ACC112 (cell line): ENCODE data around the gene ZNF100.
"Not testable (repeated sequence)": the region's sequence is repeated elsewhere in the genome, so short reads cannot be mapped to it uniquely, and the experiment has no call there.

Source experiments
- H2AFZ ChIP-seq: fragments of 200-600 bp; sonication (generic); one replicate; pipeline ENCODE4 v1.6.0; 2017; ENCODE audit warnings: antibody characterized with exemption, low read length; ENCODE audit not compliant: unreplicated experiment
- H3K27ac ChIP-seq: fragments of 200-600 bp; sonication (generic); 2 replicates; pipeline ENCODE4 v1.5.1; 2014; ENCODE audit warnings: low read depth, mild to moderate bottlenecking, antibody characterized with exemption, low read length, moderate library complexity
- H3K27me3 ChIP-seq: fragments of 200-600 bp; sonication (generic); 2 replicates; pipeline ENCODE4 v1.6.1; 2014; ENCODE audit warnings: mild to moderate bottlenecking, antibody characterized with exemption, low read length, moderate library complexity, mixed read lengths; ENCODE audit not compliant: insufficient read depth
- H3K36me3 ChIP-seq: fragments of 200-600 bp; sonication (generic); 2 replicates; pipeline ENCODE4 v1.6.1; 2016; ENCODE audit warnings: mild to moderate bottlenecking, antibody characterized with exemption, low read length, moderate library complexity, mixed read lengths; ENCODE audit not compliant: insufficient read depth
- H3K4me1 ChIP-seq: fragments of 200-600 bp; sonication (generic); one replicate; pipeline ENCODE4 v1.6.1; 2016; ENCODE audit warnings: low read length, mixed read lengths; ENCODE audit not compliant: insufficient read depth, unreplicated experiment, control insufficient read depth
- H3K4me3 ChIP-seq: fragments of 200-600 bp; sonication (generic); 2 replicates; pipeline ENCODE4 v1.5.1; 2014; ENCODE audit warnings: mild to moderate bottlenecking, low read depth, low read length
- H3K79me2 ChIP-seq: fragments of 200-600 bp; sonication (generic); one replicate; pipeline ENCODE4 v1.6.0; 2016; ENCODE audit warnings: low read length; ENCODE audit not compliant: control insufficient read depth, unreplicated experiment, insufficient read depth

The ZNF100 gene

DNA sequence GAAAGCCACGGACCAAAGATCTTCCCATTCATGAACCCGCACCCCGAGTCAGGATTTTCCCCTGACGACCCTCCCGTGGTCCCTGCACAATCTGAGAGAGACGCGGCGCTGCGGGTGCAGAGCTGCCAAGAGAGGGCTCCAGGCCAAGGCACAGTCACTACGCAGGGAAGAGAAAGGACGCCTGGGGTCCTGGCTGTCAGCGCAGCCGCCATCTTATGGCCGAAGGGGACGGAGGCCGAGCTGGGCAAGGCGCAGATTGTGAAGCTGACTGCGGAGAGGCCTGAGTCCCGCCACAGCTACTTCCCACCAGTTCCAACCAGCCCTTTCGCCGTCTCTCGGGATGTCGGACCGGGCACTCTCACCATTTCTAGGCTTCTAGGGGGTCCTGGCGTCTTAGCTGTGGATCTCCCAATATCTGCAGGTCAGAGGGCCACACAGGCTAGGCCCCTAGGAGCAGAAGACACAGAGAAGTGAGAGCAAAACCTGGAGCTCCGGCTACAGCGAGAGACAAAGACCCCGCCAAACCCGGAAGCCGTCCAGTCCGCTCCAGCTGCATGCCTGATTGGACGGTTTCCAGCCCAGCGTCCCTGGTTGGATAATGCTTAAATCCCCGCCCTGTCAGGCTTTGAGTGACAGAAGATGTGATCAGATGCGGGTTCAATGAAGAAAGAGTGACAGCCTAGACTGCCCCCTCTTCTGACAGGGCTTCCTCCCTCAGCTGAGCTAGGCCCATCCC is at the start of gene ZNF100:
TSS of gene ZNF100 (minus strand) at position 515 of the 736 bp plus-strand sequence. CDS start at position 365, 150 bp downstream.
- no peaks in the 10 kb centered on the region for H3K27me3 ChIP-seq
- peaks cover 5% of the 10 kb centered on the region for H3K4me1 ChIP-seq
- peak within 1 kb of the TSS; percentile 98 for H3K4me3 ChIP-seq
- peak within 1 kb of the TSS; percentile 91 for H2AFZ ChIP-seq
- H3K79me2 ChIP-seq, result peaks cover 21% of the 10 kb centered on the region
- peak within 1 kb of the TSS; percentile 71; the same call in 1 of the 2 replicates for H3K27ac ChIP-seq
- peaks cover 14% of the 10 kb centered on the region for H3K36me3 ChIP-seq

- Histone ChIP-seq H3K36me3 (peaks cover 80% of the 10 kb centered on the region), H3K4me1 (no peaks in the 10 kb centered on the region), H3K4me3 (no peak overlapping the region), H2AFZ (no peak overlapping the region), H3K27ac (no peak overlapping the region), H3K27me3 (no peaks in the 10 kb centered on the region), H3K79me2 (no peaks in the 10 kb centered on the region)
These were observed 45.1 kb upstream of the ZNF100 start for GRCh38 chr19:21812448-21812847.

DNA sequence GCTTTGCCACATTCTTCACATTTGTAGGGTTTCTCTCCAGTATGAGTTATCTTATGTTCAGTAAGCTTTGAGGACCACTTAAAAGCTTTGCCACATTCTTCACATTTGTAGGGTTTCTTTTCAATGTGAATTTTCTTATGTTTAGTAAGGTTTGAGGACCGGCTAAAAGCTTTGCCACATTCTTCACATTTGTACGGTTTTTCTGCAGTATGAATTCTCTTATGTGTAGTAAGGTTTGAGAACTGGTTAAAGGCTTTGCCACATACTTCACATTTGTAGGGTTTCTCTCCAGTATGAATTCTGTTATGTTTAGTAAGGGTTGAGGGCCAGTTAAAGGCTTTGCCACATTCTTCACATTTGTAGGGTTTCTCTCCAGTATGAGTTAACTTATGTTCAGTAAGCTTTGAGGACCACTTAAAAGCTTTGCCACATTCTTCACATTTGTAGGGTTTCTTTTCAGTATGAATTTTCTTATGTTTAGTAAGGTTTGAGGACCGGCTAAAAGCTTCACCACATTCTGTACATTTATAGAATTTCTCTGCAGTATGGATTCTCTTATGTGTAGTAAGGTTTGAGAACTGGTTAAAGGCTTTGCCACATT is 41.1 kb upstream of the ZNF100 start:
- not testable (repeated sequence) for H3K27me3 ChIP-seq
- H3K36me3 ChIP-seq, result peaks cover 55% of the 10 kb centered on the region

DNA sequence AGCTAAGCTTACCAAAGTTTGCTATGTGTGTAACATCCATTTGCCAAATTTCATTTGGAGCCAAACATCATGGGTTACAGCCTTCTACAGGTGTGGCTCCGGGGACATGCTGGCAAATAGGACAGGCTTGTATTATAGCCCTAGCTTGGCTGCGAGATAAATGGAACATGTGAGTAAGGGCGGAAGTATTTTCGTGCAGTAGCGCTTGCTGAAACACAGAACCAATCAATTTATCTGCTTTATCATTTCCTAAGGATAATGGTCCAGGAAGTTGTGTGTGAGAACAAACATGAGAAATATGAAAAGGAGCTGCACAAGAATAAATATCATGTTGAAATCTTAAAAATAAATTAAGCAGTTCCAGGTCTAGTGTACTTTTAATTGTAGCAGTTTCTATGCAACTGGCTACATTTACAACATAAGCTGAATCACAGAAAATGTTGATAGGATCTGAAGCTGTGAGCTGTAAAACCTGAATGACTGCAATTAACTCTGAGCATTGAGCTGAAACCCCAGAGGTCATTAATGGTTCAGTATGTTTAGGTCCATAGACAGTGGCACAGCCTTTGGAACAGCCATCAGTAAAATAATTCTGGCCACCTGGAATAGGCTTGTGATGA is 22.2 kb upstream of the ZNF100 start:
- no peaks in the 10 kb centered on the region for H3K27me3 ChIP-seq
- no peaks in the 10 kb centered on the region for H3K4me1 ChIP-seq
- no peak overlapping the region for H2AFZ ChIP-seq
- H3K36me3 ChIP-seq, result no peaks in the 10 kb centered on the region
- no peak overlapping the region for H3K27ac ChIP-seq
- H3K79me2 ChIP-seq, result no peaks in the 10 kb centered on the region
- H3K4me3 ChIP-seq, result no peak overlapping the region

More for the DNA sequence above, 41.1 kb upstream of the ZNF100 start:
- not testable (repeated sequence) for H3K79me2 ChIP-seq, H3K27ac ChIP-seq, H3K4me1 ChIP-seq, H2AFZ ChIP-seq, H3K4me3 ChIP-seq

- Histone ChIP-seq H3K4me1 (no peaks in the 10 kb centered on the region), H2AFZ (no peak overlapping the region), H3K4me3 (no peak overlapping the region), H3K36me3 (no peaks in the 10 kb centered on the region), H3K79me2 (no peaks in the 10 kb centered on the region), H3K27me3 (no peaks in the 10 kb centered on the region), H3K27ac (no peak overlapping the region)
These were observed 19.6 kb upstream of the ZNF100 start for GRCh38 chr19:21786936-21787335.

DNA sequence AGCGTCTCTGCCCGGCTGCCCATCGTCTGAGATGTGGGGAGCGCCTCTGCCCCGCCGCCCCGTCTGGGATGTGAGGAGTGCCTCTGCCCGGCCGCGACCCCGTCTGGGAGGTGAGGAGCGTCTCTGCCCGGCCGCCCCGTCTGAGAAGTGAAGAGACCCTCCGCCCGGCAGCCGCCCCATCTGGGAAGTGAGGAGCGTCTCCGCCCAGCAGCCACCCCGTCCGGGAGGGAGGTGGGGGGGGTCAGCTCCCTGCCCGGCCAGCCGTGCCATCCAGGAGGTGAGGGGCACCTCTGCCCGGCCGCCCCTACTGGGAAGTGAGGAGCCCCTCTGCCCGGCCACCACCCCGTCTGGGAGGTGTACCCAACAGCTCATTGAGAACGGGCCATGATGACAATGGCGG is 8.4 kb upstream of the ZNF100 start:
- H3K4me3 ChIP-seq, H3K79me2 ChIP-seq, H3K36me3 ChIP-seq, H2AFZ ChIP-seq, H3K4me1 ChIP-seq, H3K27ac ChIP-seq, H3K27me3 ChIP-seq: not testable (repeated sequence)

DNA sequence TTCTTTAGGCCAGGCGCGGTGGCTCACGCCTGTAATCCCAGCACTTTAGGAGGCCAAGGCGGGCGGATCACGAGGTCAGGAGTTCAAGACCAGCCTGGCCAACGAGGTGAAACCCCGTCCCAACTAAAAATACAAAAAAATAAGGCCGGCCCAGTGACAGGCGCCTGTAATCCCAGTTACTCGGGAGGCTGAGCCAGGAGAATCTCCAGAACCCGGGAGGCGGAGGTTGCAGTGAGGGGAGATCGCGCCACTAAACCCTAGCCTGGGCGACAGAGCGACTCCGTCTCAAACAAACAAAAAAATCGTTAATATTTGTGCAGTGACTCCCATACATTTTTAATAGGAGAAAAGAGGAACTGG is 694 bp downstream of the ZNF100 start:
- H3K36me3 ChIP-seq, result peaks cover 16% of the 10 kb centered on the region
- H3K79me2 ChIP-seq, result peaks cover 21% of the 10 kb centered on the region
- not testable (repeated sequence) for H3K27me3 ChIP-seq, H3K4me1 ChIP-seq
- peak overlapping the region; percentile 71; the same call in 1 of the 2 replicates for H3K27ac ChIP-seq
- peak overlapping the region; percentile 91 for H2AFZ ChIP-seq
- peak overlapping the region; percentile 98 for H3K4me3 ChIP-seq

DNA sequence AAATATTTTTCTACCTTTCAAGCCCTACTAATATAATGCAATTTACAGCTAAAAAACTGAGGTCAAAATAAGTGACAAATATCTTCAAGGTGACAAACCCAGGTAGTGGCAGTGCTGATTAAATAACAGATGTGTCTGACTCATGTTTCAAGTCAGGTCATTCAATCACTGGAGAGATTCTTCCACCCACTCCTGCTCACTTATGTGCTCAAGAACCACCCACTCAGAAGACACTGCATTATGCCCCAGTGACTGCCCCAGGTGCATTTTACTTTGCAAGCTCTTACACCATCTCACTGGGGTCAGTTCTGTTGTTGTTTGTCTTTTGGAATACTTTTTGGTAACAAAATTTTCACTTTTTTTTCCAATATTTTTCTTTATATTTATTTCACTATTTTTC is 2.2 kb downstream of the ZNF100 start:
- H3K36me3 ChIP-seq, result peaks cover 24% of the 10 kb centered on the region
- no peak overlapping the region for H3K27ac ChIP-seq
- peaks cover 5% of the 10 kb centered on the region for H3K4me1 ChIP-seq
- H3K4me3 ChIP-seq, result no peak overlapping the region
- H2AFZ ChIP-seq, result no peak overlapping the region
- H3K79me2 ChIP-seq, result peaks cover 21% of the 10 kb centered on the region
- no peaks in the 10 kb centered on the region for H3K27me3 ChIP-seq

DNA sequence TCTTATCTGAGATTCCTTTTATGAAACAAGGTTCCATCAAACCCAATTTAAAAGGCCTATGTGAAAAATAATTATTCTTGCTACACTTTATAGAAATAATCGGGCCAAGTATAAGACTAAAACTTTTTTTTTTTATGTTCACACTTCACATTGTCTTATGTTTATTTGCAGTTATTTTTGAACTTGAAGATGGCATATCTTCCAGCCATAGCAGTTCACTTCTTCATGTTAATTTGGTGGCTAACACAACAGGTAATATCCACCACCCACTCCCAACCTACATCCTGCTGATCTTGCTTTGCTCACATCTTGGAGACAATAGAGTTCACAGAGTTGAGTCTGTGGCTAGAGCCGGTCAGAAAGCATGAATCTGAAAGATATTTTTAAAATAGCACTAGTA is 5.8 kb downstream of the ZNF100 start:
- peaks cover 40% of the 10 kb centered on the region for H3K36me3 ChIP-seq
- H3K4me1 ChIP-seq, H3K27ac ChIP-seq, H3K27me3 ChIP-seq, H3K4me3 ChIP-seq, H2AFZ ChIP-seq: not testable (repeated sequence)
- H3K79me2 ChIP-seq, result peaks cover 17% of the 10 kb centered on the region

GRCh38 chr19:21758296-21758695 is 9.1 kb downstream of the ZNF100 start:
- peaks cover 33% of the 10 kb centered on the region for H3K36me3 ChIP-seq
- H3K27me3 ChIP-seq, result no peaks in the 10 kb centered on the region
- H3K79me2 ChIP-seq, result peaks cover 2% of the 10 kb centered on the region
- H2AFZ ChIP-seq, result no peak overlapping the region
- H3K4me1 ChIP-seq, result no peaks in the 10 kb centered on the region
- H3K27ac ChIP-seq, result no peak overlapping the region
- no peak overlapping the region for H3K4me3 ChIP-seq

DNA sequence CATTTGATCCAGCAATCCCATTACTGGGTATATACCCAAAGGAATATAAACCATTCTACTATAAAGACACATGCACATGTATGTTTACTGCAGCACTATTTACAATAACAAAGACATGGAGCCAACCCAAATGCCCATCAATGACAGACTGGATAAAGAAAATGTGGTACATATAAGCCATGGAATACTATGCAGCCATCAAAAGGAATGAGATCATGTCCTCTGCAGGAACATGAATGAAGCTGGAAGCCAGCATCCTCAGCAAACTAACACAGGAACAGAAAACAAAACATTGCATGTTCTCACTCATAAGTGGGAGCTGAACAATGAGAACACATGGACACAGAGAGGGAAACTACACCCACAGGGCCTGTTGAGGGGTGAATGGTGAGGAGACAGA is 11.8 kb downstream of the ZNF100 start:
- Histone ChIP-seq H3K4me1 (peaks cover 13% of the 10 kb centered on the region), H3K36me3 (peaks cover 21% of the 10 kb centered on the region; the same call in 1 of the 2 replicates)
- not testable (repeated sequence) for H3K27ac ChIP-seq, H3K79me2 ChIP-seq, H3K4me3 ChIP-seq, H3K27me3 ChIP-seq, H2AFZ ChIP-seq
